ENCODE results near the gene SNAPC2. TPM values are rescaled to one million over a fixed set of nuclear protein-coding genes. Genes with fewer than 3 reads are reported as not detected.
A peak's percentile ranks its signal among the peaks of the same experiment; 100 is the strongest.

SNAPC2 gene
- polyA plus RNA-seq, 1 donor (not counting 4 experiments of a cell fraction or from before 2014, with no cell fraction given) = 10.7 TPM

- Histone ChIP-seq H3K79me2 (ENCODE audit: control insufficient read depth, insufficient read depth, low read length) (peaks cover 45% of the 10 kb centered on the region), H3K27me3 (ENCODE audit: control insufficient read depth, extremely low read depth, insufficient read depth, low read length) (no peaks in the 10 kb centered on the region), H3K4me2 (ENCODE audit: control insufficient read depth, extremely low read depth, insufficient read depth, low read depth, low read length) (peak overlapping the region; percentile 86), H3K9me1 (ENCODE audit: control insufficient read depth, extremely low read depth, insufficient read depth, low read length) (peaks cover 3% of the 10 kb centered on the region), H3K27ac (ENCODE audit: control insufficient read depth, insufficient read depth, low read length) (peak overlapping the region; percentile 81), H4K20me1 (ENCODE audit: control insufficient read depth, extremely low read depth, insufficient read depth, low read length) (peaks cover 5% of the 10 kb centered on the region), H3K9ac (ENCODE audit: control insufficient read depth, extremely low read depth, insufficient read depth, low read length) (peak overlapping the region; percentile 93), H3K4me3 (ENCODE audit: control insufficient read depth in 2 of 3, extremely low read depth in 1 of 3, insufficient read depth in 2 of 3, low read depth in 1 of 3, low read length in 3 of 3) (peak overlapping the region; percentile 84 to 90 (median 88)), H3K4me1 (ENCODE audit: control insufficient read depth, extremely low read depth, insufficient read depth, low read length) (peaks cover 52% of the 10 kb centered on the region), H2AFZ (ENCODE audit: control insufficient read depth, low read length) (peak overlapping the region; percentile 30), H3K36me3 (ENCODE audit: control insufficient read depth in 2 of 2, extremely low read depth in 1 of 2, insufficient read depth in 2 of 2, low read length in 2 of 2) (peaks cover 0 to 9% of the 10 kb centered on the region in 2 experiments), H3K9me3 (ENCODE audit: control insufficient read depth, low read depth, low read length) (no peaks in the 10 kb centered on the region)
- DNase-seq (ENCODE audit: low read depth, low spot score) = no peak
- FAIRE-seq = no peak
- dilution Hi-C loops (cut with MboI; ENCODE audit: extremely low pct_ligation_motif_present, low sequenced_read_pairs) = no loop called here
- no peak for TF ChIP-seq CTCF (optimal IDR thresholded peaks at IDR 0.05 in 1 of 3, IDR thresholded peaks at IDR 0.05 in 1 of 3, conservative IDR thresholded peaks at IDR 0.05 in 1 of 3; ENCODE audit: extremely low read depth in 1 of 3, insufficient read depth in 2 of 3, low read length in 3 of 3)
- no peak for TF ChIP-seq EZH2 (IDR thresholded peaks at IDR 0.05; ENCODE audit: low read length)
Measured at GRCh38 chr19:7904074-7905020, 15.8 kb upstream of the SNAPC2 start.

- H3K9me1 ChIP-seq (ENCODE audit: control insufficient read depth, extremely low read depth, insufficient read depth, low read length) = peaks cover 3% of the 10 kb centered on the region
- no peak overlapping the region for H2AFZ ChIP-seq (ENCODE audit: control insufficient read depth, low read length)
- peak overlapping the region in 2 of 3 experiments; percentile 84 to 88 for H3K4me3 ChIP-seq (ENCODE audit: control insufficient read depth in 2 of 3, extremely low read depth in 1 of 3, insufficient read depth in 2 of 3, low read depth in 1 of 3, low read length in 3 of 3)
- H4K20me1 ChIP-seq (ENCODE audit: control insufficient read depth, extremely low read depth, insufficient read depth, low read length) = peaks cover 5% of the 10 kb centered on the region
- H3K79me2 ChIP-seq (ENCODE audit: control insufficient read depth, insufficient read depth, low read length) = peaks cover 45% of the 10 kb centered on the region
- peak overlapping the region; percentile 81 for H3K27ac ChIP-seq (ENCODE audit: control insufficient read depth, insufficient read depth, low read length)
- H3K4me1 ChIP-seq (ENCODE audit: control insufficient read depth, extremely low read depth, insufficient read depth, low read length) = peaks cover 47% of the 10 kb centered on the region
- FAIRE-seq = no peak
- TF ChIP-seq CTCF (optimal IDR thresholded peaks at IDR 0.05 in 1 of 3, IDR thresholded peaks at IDR 0.05 in 1 of 3, conservative IDR thresholded peaks at IDR 0.05 in 1 of 3; ENCODE audit: extremely low read depth in 1 of 3, insufficient read depth in 2 of 3, low read length in 3 of 3) = no peak
- no peaks in the 10 kb centered on the region for H3K27me3 ChIP-seq (ENCODE audit: control insufficient read depth, extremely low read depth, insufficient read depth, low read length)
- H3K36me3 ChIP-seq (ENCODE audit: control insufficient read depth in 2 of 2, extremely low read depth in 1 of 2, insufficient read depth in 2 of 2, low read length in 2 of 2) = peaks cover 2 to 5% of the 10 kb centered on the region in 2 experiments
- dilution Hi-C loops (cut with MboI; ENCODE audit: extremely low pct_ligation_motif_present, low sequenced_read_pairs) = no loop called here
- peak overlapping the region; percentile 86 for H3K4me2 ChIP-seq (ENCODE audit: control insufficient read depth, extremely low read depth, insufficient read depth, low read depth, low read length)
- no peak for DNase-seq (ENCODE audit: low read depth, low spot score)
- no peaks in the 10 kb centered on the region for H3K9me3 ChIP-seq (ENCODE audit: control insufficient read depth, low read depth, low read length)
- H3K9ac ChIP-seq (ENCODE audit: control insufficient read depth, extremely low read depth, insufficient read depth, low read length) = peak overlapping the region; percentile 93
Measured at GRCh38 chr19:7905268-7905667, 14.9 kb upstream of the SNAPC2 start.

Measured in keratinocyte (primary cell).